ENCODE data around the gene EPHA7. TPM values are rescaled to one million over a fixed set of nuclear protein-coding genes. Genes with fewer than 3 reads are reported as not detected.

The EPHA7 gene
- total and polyA plus RNA-seq, 2 donors (not counting 1 experiment from before 2014, with no cell fraction given): under 0.01 to 0.03 TPM

GRCh38 chr6:93365445-93365844 is 53.9 kb downstream of the EPHA7 start:
- Histone ChIP-seq H3K4me3 (replicated peaks in 1 of 4; ENCODE audit: control extremely low read depth in 1 of 4, insufficient read depth in 1 of 4, low read depth in 3 of 4, low read length in 4 of 4) (no peak overlapping the region), H3K36me3 (ENCODE audit: control insufficient read depth, insufficient read depth, low read length) (no peaks in the 10 kb centered on the region), H3K79me2 (ENCODE audit: control insufficient read depth, insufficient read depth, low read length) (no peaks in the 10 kb centered on the region), H3K9ac (ENCODE audit: insufficient read depth, low read length) (no peak overlapping the region), H3K27me3 (ENCODE audit: control insufficient read depth, insufficient read depth, low read length) (no peaks in the 10 kb centered on the region), H3K4me1 (ENCODE audit: control insufficient read depth, extremely low read depth, insufficient read depth, low read length) (no peaks in the 10 kb centered on the region), H3K27ac (ENCODE audit: insufficient read depth, low read length) (no peak overlapping the region), H2AFZ (ENCODE audit: low read length) (no peak overlapping the region), H3K4me2 (ENCODE audit: extremely low read depth, insufficient read depth, low read length) (no peak overlapping the region), H3K9me3 (ENCODE audit: control insufficient read depth, insufficient read depth, low read depth, low read length) (no peaks in the 10 kb centered on the region), H4K20me1 (ENCODE audit: control insufficient read depth, extremely low read depth, insufficient read depth, low read length) (no peaks in the 10 kb centered on the region)
- no peak for TF ChIP-seq CTCF (conservative IDR thresholded peaks at IDR 0.05 in 1 of 2, IDR thresholded peaks at IDR 0.05 in 1 of 2; ENCODE audit: low read depth in 1 of 2, low read length in 2 of 2)
- no peak for TF ChIP-seq EZH2 (IDR thresholded peaks at IDR 0.05; ENCODE audit: low read length, missing control alignments)
- DNase-seq (ENCODE audit: low read depth in 2 of 2): no peak

- H3K4me1 ChIP-seq (ENCODE audit: control insufficient read depth, extremely low read depth, insufficient read depth, low read length): no peaks in the 10 kb centered on the region
- no peak overlapping the region for H3K4me2 ChIP-seq (ENCODE audit: extremely low read depth, insufficient read depth, low read length)
- H3K9ac ChIP-seq (ENCODE audit: insufficient read depth, low read length): no peak overlapping the region
- no peak overlapping the region for H3K27ac ChIP-seq (ENCODE audit: insufficient read depth, low read length)
- H3K36me3 ChIP-seq (ENCODE audit: control insufficient read depth, insufficient read depth, low read length): no peaks in the 10 kb centered on the region
- no peaks in the 10 kb centered on the region for H3K9me3 ChIP-seq (ENCODE audit: control insufficient read depth, insufficient read depth, low read depth, low read length)
- DNase-seq (ENCODE audit: low read depth in 2 of 2): no peak
- no peaks in the 10 kb centered on the region for H3K27me3 ChIP-seq (ENCODE audit: control insufficient read depth, insufficient read depth, low read length)
- H3K79me2 ChIP-seq (ENCODE audit: control insufficient read depth, insufficient read depth, low read length): no peaks in the 10 kb centered on the region
- H2AFZ ChIP-seq (ENCODE audit: low read length): no peak overlapping the region
- TF ChIP-seq CTCF (conservative IDR thresholded peaks at IDR 0.05 in 1 of 2, IDR thresholded peaks at IDR 0.05 in 1 of 2; ENCODE audit: low read depth in 1 of 2, low read length in 2 of 2) (no peak), EZH2 (IDR thresholded peaks at IDR 0.05; ENCODE audit: low read length, missing control alignments) (no peak)
- no peaks in the 10 kb centered on the region for H4K20me1 ChIP-seq (ENCODE audit: control insufficient read depth, extremely low read depth, insufficient read depth, low read length)
- no peak overlapping the region for H3K4me3 ChIP-seq (replicated peaks in 1 of 4; ENCODE audit: control extremely low read depth in 1 of 4, insufficient read depth in 1 of 4, low read depth in 3 of 4, low read length in 4 of 4)
Measured at GRCh38 chr6:93358435-93358834, 60.9 kb downstream of the EPHA7 start.

GRCh38 chr6:93352604-93353003 is 66.8 kb downstream of the EPHA7 start:
- Histone ChIP-seq H2AFZ (ENCODE audit: low read length) (no peak overlapping the region), H3K9ac (ENCODE audit: insufficient read depth, low read length) (no peak overlapping the region), H3K4me2 (ENCODE audit: extremely low read depth, insufficient read depth, low read length) (no peak overlapping the region), H3K27me3 (ENCODE audit: control insufficient read depth, insufficient read depth, low read length) (no peaks in the 10 kb centered on the region), H3K79me2 (ENCODE audit: control insufficient read depth, insufficient read depth, low read length) (no peaks in the 10 kb centered on the region), H3K4me1 (ENCODE audit: control insufficient read depth, extremely low read depth, insufficient read depth, low read length) (no peaks in the 10 kb centered on the region), H3K4me3 (replicated peaks in 1 of 4; ENCODE audit: control extremely low read depth in 1 of 4, insufficient read depth in 1 of 4, low read depth in 3 of 4, low read length in 4 of 4) (no peak overlapping the region), H3K9me3 (ENCODE audit: control insufficient read depth, insufficient read depth, low read depth, low read length) (no peaks in the 10 kb centered on the region), H3K27ac (ENCODE audit: insufficient read depth, low read length) (no peak overlapping the region), H3K36me3 (ENCODE audit: control insufficient read depth, insufficient read depth, low read length) (no peaks in the 10 kb centered on the region), H4K20me1 (ENCODE audit: control insufficient read depth, extremely low read depth, insufficient read depth, low read length) (no peaks in the 10 kb centered on the region)
- DNase-seq (ENCODE audit: low read depth in 2 of 2): no peak
- TF ChIP-seq CTCF (conservative IDR thresholded peaks at IDR 0.05 in 1 of 2, IDR thresholded peaks at IDR 0.05 in 1 of 2; ENCODE audit: low read depth in 1 of 2, low read length in 2 of 2) (no peak), EZH2 (IDR thresholded peaks at IDR 0.05; ENCODE audit: low read length, missing control alignments) (no peak)
